HG03575 (cell line): ENCODE data around the gene SPEM1.

Source experiments
- ATAC-seq: cut with Tn5 transposase; IDR thresholded peaks from one replicate; pipeline ENCODE4 v1.9.1; 2021; ENCODE audit not compliant: unreplicated experiment, insufficient number of reproducible peaks, low FRiP score; ENCODE audit errors: extremely low read depth

Gene SPEM1

GRCh38 chr17:7415784-7416183 lies 4.3 kb upstream of the SPEM1 start:
- ATAC-seq: no peak

- no peak for ATAC-seq
Observed at GRCh38 chr17:7416323-7416722, 3.8 kb upstream of the SPEM1 start.

- ATAC-seq: no peak
Observed at GRCh38 chr17:7417056-7417655, 3.0 kb upstream of the SPEM1 start.

- ATAC-seq: no peak
Observed at GRCh38 chr17:7418472-7419152, 1.5 kb upstream of the SPEM1 start.

GRCh38 chr17:7421186-7421585 lies 1.1 kb downstream of the SPEM1 start:
- no peak for ATAC-seq

- no peak for ATAC-seq
Observed at GRCh38 chr17:7423679-7424078, 3.6 kb downstream of the SPEM1 start.

GRCh38 chr17:7425316-7425715 lies 5.2 kb downstream of the SPEM1 start, which contains the start of gene SPEM2:
TSS of gene SPEM2 (plus strand) at chr17:7425616. CDS start at chr17:7425689, 73 bp downstream.
- ATAC-seq: no peak

GRCh38 chr17:7425756-7426155 lies 5.6 kb downstream of the SPEM1 start:
- ATAC-seq: no peak

GRCh38 chr17:7426203-7426863 lies 6.2 kb downstream of the SPEM1 start:
- no peak for ATAC-seq

- ATAC-seq: no peak
Observed at GRCh38 chr17:7426896-7427489, 6.9 kb downstream of the SPEM1 start.

- no peak for ATAC-seq
Observed at GRCh38 chr17:7427549-7427948, 7.4 kb downstream of the SPEM1 start.

- no peak for ATAC-seq
Observed at GRCh38 chr17:7428557-7428956, 8.4 kb downstream of the SPEM1 start, which contains the start of gene SPEM3. TSS of gene SPEM3 (plus strand) at chr17:7428857. CDS start at chr17:7428903, 46 bp downstream.

- ATAC-seq: no peak
Observed at GRCh38 chr17:7429722-7430121, 9.6 kb downstream of the SPEM1 start.

- ATAC-seq: no peak
Observed at GRCh38 chr17:7431231-7431630, 11.1 kb downstream of the SPEM1 start.

GRCh38 chr17:7432296-7432695 lies 12.2 kb downstream of the SPEM1 start:
- ATAC-seq: no peak

GRCh38 chr17:7435676-7436555 lies 15.8 kb downstream of the SPEM1 start:
- ATAC-seq: no peak

- ATAC-seq: no peak
Observed at GRCh38 chr17:7436556-7437368, 16.6 kb downstream of the SPEM1 start.

- no peak for ATAC-seq
Observed at GRCh38 chr17:7437369-7437863, 17.3 kb downstream of the SPEM1 start.
